ENCODE measurements around the gene NAT16. TPM values are rescaled to one million over a fixed set of nuclear protein-coding genes. Genes with fewer than 3 reads are reported as not detected.
A peak's percentile ranks its signal among the peaks of the same experiment; 100 is the strongest.

Gene NAT16
- total and polyA plus RNA-seq, 2 of the 13 experiments (the other 11 are each of a cell fraction or from before 2014, with no cell fraction given): 0.04 TPM; not detected in 1

DNA sequence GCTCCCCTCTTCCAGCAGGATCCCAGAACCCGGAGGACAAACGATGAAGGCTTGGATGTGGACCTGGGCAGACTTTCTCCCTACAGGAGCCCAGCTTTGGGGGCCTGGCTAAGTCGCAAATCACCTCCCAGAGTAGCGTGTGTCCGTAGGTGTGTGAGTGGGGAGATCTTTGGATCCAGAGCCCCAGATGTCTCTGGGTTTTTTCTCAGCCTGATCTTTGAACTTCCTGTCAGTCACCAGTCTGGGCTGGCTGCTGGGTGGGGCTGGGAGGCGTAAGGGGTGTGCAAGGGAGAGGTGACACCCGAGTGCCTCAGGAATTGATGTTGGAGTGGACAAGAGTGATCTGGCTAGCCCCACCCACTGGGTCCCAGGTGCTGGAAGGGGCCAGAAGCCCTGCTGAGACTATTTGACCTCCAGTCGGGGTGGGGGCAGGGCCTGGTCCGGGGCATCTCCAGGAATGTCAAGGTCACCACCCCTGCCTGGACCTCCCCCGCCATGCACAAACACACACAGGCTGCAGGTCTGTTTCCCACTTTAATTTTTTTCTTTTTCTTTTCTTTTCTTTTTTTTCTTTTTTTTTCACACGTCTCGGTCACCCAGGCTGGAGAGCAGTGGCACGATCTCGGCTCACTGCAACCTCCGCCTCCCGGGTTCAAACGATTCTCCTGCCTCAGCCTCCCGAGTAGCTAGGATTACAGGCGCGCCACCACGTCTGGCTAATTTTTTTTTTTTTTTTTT, 20.9 kb upstream of the NAT16 start, which contains the start of gene MOGAT3 (continued):
- TF ChIP-seq, protein P1, sequence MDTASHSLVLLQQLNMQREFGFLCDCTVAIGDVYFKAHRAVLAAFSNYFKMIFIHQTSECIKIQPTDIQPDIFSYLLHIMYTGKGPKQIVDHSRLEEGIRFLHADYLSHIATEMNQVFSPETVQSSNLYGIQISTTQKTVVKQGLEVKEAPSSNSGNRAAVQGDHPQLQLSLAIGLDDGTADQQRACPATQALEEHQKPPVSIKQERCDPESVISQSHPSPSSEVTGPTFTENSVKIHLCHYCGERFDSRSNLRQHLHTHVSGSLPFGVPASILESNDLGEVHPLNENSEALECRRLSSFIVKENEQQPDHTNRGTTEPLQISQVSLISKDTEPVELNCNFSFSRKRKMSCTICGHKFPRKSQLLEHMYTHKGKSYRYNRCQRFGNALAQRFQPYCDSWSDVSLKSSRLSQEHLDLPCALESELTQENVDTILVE (CRISPR knock-in tag; IDR thresholded peaks at IDR 0.05): peak; percentile 60; the same call in 1 of the 2 replicates
- TF ChIP-seq NR1H2 (CRISPR knock-in tag; IDR thresholded peaks at IDR 0.05; ENCODE audit: borderline replicate concordance, low read depth) (no peak), ZFP41 (CRISPR knock-in tag; IDR thresholded peaks at IDR 0.05; ENCODE audit: borderline replicate concordance) (no peak), MED8 (CRISPR knock-in tag; IDR thresholded peaks at IDR 0.05; ENCODE audit: insufficient replicate concordance) (peak; percentile 53), NRL (CRISPR knock-in tag; IDR thresholded peaks at IDR 0.05; ENCODE audit: borderline replicate concordance) (peak; percentile 71; the same call in 1 of the 2 replicates), SPEN (CRISPR knock-in tag; IDR thresholded peaks at IDR 0.05; ENCODE audit: low read depth) (peak; percentile 76; the same call in 1 of the 2 replicates), SP5 (CRISPR knock-in tag; IDR thresholded peaks at IDR 0.05; ENCODE audit: borderline replicate concordance, low read depth) (peak; percentile 90), ZNF343 (CRISPR knock-in tag; IDR thresholded peaks at IDR 0.05) (no peak), ARNTL (CRISPR knock-in tag; IDR thresholded peaks at IDR 0.05) (peak; percentile 79), ZNF274 (CRISPR knock-in tag; IDR thresholded peaks at IDR 0.05) (no peak; the same call in 1 of the 2 replicates)
- TF ChIP-seq, protein P2, sequence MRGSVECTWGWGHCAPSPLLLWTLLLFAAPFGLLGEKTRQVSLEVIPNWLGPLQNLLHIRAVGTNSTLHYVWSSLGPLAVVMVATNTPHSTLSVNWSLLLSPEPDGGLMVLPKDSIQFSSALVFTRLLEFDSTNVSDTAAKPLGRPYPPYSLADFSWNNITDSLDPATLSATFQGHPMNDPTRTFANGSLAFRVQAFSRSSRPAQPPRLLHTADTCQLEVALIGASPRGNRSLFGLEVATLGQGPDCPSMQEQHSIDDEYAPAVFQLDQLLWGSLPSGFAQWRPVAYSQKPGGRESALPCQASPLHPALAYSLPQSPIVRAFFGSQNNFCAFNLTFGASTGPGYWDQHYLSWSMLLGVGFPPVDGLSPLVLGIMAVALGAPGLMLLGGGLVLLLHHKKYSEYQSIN (CRISPR knock-in tag; IDR thresholded peaks at IDR 0.05; ENCODE audit: borderline replicate concordance): no peak; the same call in 1 of the 2 replicates
- TF ChIP-seq, protein P3, sequence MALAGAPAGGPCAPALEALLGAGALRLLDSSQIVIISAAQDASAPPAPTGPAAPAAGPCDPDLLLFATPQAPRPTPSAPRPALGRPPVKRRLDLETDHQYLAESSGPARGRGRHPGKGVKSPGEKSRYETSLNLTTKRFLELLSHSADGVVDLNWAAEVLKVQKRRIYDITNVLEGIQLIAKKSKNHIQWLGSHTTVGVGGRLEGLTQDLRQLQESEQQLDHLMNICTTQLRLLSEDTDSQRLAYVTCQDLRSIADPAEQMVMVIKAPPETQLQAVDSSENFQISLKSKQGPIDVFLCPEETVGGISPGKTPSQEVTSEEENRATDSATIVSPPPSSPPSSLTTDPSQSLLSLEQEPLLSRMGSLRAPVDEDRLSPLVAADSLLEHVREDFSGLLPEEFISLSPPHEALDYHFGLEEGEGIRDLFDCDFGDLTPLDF (CRISPR knock-in tag; IDR thresholded peaks at IDR 0.05): no peak
- TF ChIP-seq, protein P4, sequence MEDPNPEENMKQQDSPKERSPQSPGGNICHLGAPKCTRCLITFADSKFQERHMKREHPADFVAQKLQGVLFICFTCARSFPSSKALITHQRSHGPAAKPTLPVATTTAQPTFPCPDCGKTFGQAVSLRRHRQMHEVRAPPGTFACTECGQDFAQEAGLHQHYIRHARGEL (CRISPR knock-in tag; IDR thresholded peaks at IDR 0.05): no peak
- TF ChIP-seq, protein P5, sequence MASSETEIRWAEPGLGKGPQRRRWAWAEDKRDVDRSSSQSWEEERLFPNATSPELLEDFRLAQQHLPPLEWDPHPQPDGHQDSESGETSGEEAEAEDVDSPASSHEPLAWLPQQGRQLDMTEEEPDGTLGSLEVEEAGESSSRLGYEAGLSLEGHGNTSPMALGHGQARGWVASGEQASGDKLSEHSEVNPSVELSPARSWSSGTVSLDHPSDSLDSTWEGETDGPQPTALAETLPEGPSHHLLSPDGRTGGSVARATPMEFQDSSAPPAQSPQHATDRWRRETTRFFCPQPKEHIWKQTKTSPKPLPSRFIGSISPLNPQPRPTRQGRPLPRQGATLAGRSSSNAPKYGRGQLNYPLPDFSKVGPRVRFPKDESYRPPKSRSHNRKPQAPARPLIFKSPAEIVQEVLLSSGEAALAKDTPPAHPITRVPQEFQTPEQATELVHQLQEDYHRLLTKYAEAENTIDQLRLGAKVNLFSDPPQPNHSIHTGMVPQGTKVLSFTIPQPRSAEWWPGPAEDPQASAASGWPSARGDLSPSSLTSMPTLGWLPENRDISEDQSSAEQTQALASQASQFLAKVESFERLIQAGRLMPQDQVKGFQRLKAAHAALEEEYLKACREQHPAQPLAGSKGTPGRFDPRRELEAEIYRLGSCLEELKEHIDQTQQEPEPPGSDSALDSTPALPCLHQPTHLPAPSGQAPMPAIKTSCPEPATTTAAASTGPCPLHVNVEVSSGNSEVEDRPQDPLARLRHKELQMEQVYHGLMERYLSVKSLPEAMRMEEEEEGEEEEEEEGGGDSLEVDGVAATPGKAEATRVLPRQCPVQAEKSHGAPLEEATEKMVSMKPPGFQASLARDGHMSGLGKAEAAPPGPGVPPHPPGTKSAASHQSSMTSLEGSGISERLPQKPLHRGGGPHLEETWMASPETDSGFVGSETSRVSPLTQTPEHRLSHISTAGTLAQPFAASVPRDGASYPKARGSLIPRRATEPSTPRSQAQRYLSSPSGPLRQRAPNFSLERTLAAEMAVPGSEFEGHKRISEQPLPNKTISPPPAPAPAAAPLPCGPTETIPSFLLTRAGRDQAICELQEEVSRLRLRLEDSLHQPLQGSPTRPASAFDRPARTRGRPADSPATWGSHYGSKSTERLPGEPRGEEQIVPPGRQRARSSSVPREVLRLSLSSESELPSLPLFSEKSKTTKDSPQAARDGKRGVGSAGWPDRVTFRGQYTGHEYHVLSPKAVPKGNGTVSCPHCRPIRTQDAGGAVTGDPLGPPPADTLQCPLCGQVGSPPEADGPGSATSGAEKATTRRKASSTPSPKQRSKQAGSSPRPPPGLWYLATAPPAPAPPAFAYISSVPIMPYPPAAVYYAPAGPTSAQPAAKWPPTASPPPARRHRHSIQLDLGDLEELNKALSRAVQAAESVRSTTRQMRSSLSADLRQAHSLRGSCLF (CRISPR knock-in tag; IDR thresholded peaks at IDR 0.05; ENCODE audit: borderline replicate concordance): no peak
- TF ChIP-seq, protein P6, sequence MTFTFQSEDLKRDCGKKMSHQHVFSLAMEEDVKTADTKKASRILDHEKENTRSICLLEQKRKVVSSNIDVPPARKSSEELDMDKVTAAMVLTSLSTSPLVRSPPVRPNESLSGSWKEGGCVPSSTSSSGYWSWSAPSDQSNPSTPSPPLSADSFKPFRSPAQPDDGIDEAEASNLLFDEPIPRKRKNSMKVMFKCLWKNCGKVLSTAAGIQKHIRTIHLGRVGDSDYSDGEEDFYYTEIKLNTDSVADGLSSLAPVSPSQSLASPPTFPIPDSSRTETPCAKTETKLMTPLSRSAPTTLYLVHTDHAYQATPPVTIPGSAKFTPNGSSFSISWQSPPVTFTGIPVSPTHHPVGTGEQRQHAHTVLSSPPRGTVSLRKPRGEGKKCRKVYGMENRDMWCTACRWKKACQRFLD (CRISPR knock-in tag; IDR thresholded peaks at IDR 0.05; ENCODE audit: borderline replicate concordance): no peak; the same call in 1 of the 2 replicates
- TF ChIP-seq, protein P7, sequence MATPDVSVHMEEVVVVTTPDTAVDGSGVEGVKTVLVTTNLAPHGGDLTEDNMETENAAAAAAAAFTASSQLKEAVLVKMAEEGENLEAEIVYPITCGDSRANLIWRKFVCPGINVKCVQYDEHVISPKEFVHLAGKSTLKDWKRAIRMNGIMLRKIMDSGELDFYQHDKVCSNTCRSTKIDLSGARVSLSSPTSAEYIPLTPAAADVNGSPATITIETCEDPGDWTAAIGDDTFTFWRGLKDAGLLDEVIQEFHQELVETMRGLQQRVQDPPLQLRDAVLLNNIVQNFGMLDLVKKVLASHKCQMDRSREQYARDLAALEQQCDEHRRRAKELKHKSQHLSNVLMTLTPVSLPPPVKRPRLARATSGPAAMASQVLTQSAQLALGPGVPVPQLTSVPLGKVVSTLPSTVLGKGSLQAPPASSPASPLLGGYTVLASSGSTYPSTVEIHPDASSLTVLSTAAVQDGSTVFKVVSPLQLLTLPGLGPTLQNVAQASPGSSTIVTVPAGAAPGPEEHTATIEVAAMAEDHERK (CRISPR knock-in tag; IDR thresholded peaks at IDR 0.05; ENCODE audit: low read depth): no peak
